GM19023 (cell line): ENCODE measurements around the gene ZNF79.

Experiments
- ATAC-seq: cut with Tn5 transposase; IDR thresholded peaks from one replicate; pipeline ENCODE4 v1.9.1; 2021; ENCODE audit warnings: mild to moderate bottlenecking, moderate library complexity; ENCODE audit not compliant: unreplicated experiment

The ZNF79 gene

DNA sequence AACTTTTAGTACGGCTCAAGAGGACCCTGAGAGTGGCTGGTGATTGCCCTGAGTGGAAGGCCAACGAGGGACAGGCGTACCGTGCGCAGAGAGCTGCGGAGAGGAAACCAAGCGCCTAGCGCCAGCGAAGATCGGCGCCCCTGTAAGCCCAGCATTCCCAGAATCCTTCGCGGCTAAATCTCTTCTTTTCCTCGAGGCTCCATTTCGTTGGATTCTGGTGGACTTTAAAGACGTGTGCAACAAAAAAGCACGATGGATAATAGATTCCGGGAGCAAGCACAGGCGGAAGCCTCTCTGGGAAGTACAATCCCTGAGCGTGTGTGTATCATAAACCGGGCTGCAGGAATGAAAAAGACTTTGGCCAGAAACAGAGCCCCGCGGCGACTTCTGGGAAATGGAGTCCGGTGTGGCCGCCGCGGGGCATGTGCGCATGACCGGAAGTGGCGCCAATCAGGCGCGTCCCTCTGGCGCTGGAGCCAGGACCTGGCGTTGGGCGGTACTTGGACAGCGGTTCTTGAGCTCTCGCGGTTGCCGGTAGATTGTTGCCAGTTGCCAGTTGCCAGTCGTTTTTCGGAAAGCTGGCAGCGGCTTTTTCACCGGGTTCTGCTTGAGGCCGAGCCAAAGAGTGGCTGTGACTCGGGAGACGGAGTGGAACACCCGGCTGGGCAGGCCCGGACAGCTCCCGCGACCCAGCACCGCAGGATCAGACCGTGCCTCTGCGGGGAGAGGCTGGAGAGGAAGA is at the start of gene ZNF79:
Gene ZNF79, plus strand, starts transcription at position 449 of the 742 bp plus-strand sequence. CDS start 406 bp downstream, outside the sequence.
- peak; percentile 87 for ATAC-seq

DNA sequence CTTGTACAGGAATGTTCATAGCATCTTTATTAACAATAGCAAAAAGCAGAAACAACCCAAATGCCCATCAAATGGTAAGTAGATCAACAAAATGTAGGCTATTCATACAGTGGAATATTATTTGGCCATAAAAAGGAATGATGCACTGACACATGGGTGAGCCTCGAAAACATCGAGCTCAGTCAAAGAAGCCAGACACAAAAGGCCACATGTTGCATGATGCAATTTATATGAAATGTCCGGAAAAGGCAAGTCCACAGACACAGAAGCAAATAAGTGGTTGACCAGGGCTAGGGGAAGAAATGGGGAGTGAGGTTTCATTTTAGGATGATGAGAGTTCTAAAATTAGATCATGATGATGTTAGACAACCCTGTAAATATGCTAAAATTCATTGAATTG is 43.7 kb upstream of the ZNF79 start:
- no peak for ATAC-seq

DNA sequence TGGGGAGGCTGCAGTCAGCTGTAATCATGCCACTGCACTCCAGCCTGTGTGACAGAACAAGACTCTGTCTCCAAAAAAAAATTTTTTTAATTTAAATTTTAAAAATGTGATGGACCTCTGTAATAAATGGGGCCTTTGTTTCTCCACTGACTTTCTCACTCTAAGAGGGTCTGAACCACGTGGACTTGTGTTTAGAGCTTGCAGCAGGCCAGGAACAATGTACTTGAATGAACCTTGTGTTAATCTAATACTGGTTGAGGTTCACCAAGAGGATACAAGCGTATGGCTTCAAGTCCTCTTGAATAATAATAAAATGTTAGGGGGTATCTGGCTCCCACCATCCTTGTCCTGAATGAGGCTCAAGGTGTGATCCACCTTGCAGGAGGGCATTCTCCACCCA is 41.6 kb upstream of the ZNF79 start:
- no peak for ATAC-seq

DNA sequence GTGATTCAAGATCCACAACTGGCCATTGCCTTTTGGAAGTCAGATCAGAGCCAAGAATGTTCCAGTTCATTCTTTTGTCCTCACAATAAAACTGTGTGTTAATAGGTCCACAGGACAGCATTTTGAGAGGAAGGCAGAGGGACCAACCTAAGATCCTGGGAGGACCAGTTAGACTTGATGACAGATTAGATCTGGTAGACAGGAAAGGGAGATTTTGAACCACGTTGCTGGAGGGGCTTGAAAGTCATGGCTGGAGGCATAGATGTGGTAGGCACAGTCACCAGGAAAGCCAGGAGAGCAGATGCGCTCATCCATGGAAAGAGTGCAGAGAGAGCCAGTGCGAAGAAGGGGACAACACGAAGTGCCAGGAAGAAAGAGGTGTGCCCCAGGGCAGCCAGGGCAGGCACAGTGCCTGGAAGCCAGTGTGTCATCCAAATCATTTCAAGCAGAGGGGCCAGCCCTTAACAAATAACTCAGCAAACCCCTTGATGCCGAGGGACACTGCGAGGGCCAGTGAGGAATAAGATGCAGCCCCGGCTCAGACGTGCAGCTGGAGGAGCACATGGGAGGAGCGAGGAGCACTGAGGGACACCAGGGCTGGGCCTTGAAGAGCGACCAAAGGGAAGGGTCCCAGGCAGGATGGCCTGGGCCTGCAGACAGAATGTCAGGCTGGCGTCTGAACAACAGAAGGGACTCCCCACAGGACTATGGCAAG is 40.0 kb upstream of the ZNF79 start:
- ATAC-seq, result no peak

DNA sequence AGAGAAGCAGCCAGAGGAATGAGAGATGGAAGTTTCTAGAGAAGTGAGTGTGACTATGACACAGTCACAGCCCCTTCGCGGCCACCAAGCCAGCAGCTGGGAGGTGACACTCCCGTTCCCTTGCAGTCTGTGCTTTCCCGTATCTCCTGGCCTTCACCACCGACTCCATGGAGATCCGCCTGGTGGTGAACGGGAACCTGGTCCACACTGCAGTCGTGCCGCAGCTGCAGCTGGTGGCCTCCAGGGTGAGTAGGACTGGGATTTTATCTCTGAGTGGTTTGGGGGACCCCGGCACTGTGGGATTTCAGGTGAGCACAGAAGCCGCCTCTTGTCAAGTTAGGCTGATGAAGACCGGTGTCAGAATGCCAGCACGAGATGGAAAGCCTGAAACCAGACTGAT is 39.3 kb upstream of the ZNF79 start:
- no peak for ATAC-seq

DNA sequence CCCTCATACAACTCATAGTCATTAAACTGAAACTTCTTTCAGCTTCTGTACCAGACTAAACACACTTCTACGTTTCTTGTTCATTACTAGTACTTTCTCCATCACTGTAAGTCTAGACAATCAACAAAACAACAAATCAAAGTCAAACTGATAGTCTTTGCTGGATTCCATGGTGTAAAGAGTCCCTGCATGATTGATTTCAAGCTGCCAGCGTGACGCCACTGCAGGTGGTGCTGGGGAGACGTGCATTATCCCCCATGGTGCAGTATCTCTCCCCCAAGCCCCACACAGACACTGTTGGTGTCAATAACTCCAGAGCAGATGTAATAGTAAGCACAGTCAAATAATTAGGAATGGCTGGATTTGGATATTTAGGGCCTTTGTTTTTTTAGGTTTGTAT is 37.9 kb upstream of the ZNF79 start:
- no peak for ATAC-seq

DNA sequence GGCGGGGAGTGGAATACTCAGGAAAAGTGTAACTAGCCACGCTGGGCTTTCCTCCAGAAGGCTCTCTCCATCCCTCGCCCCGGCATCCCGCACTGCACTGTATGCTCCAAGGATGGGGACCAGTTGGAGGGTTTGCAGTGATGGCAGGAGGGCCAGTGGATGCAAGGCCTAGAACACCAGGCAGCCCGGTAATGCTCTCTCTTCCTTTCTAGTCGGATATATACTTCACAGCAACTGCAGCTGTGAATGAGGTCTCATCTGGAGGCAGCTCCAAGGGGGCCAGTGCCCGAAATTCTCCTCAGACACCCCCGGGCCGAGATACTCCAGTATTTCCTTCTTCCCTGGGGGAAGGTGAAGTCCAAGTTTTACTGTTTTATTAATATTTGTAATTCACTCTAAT is 37.2 kb upstream of the ZNF79 start:
- ATAC-seq, result no peak

DNA sequence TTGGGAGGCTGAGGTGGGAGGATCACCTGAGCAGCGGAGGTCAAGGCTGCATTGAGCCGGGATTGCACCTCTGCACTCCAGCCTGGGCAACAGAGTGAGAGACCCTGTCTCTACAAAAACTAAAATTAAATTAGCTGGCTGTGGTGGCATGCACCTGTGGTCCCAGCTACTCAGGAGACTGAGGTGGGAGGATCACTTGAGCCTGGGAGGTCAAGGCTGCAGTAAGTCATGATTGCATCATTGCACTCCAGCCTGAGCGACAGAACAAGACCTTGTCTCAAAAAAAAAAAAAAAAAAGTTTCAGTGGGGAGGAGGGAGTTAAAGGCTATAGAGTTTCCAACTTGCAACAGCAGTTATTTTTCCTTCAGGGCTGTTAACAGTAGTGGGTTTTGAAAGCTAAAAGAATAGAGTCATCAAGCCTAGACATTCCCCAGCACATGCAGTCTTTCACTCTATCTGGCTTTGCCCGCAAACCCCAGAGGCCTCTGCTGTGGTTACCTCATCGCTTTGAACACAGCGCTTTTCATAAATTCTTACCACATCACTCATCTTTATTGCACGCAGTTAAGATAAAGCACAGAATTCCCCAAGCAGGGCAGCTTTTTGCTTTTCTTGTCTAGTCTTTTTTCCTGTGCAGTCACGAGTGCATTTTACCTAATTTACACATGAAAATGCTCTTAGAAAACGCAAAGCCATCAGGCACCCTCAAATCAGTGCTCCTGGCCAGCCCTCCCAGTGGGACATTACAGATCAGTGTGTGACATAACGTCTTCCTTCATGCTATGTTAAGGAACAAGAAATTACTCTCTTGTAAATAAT is 35.9 kb upstream of the ZNF79 start:
- ATAC-seq, result peak; percentile 86

DNA sequence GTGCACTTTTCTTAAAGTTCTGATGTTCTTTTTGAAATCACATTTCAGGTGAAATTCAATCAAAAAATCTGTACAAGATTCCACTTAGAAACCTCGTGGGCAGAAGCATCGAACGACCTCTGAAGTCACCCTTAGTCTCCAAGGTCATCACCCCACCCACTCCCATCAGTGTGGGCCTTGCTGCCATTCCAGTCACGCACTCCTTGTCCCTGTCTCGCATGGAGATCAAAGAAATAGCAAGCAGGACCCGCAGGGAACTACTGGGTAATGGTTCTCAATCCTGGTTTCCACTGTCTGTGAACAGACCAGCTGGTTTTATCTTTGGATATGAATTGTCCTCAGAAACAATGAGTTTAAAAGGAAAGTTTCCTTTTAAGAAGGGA is 35.3 kb upstream of the ZNF79 start:
- no peak for ATAC-seq

DNA sequence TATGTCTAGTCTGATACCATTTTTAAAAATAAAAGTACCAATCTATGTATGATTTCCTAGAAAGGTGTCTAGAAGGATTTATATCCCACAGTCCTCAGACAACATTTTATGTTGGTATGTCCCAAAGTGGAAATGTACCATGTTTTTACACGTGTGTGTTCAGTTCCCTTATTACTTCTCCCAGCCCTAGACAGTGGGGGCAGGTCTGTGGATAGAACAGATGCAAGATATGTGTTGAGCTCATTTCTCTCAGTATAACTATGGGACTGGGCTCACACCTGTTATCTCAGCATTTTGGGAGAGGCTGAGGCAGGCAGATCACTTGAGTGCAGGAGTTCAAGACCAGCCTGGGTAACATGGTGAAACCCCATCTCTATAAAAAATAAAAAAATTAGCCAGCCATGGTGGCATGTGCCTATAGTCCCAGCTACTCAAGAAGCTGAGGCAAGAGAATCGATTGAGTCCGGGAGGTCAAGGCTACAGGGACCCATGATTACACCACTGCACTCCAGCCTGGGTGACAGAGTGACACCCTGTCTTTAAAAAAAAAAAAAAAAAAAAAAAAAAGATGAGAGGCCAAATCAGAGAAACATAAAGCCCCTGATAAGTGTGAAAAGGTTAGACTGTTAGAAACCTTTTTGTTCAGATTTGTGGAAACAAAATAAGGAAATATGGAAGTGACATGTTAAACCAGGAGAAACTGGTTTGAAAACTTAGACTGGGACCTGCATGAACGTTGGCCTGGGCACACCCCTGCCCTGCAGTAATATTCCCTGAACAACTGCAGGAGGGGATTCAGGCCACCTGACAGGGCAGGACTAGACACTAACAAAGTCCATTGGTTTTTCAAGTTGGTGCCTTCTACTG is 34.6 kb upstream of the ZNF79 start:
- ATAC-seq, result no peak

DNA sequence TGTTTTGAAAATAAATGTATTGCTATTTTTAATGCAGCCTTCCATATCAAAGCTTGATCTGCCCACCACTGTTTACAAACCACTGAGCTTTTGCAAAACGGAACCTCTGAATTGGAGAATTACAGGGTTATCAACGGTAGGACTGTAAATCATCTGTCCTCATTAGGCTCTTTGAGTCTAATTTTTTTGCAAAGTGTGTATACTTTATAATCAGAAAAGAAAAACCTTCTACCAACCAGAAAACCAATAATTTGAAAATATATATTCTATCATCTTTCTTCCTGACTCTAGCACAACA is 34.0 kb upstream of the ZNF79 start:
- no peak for ATAC-seq

DNA sequence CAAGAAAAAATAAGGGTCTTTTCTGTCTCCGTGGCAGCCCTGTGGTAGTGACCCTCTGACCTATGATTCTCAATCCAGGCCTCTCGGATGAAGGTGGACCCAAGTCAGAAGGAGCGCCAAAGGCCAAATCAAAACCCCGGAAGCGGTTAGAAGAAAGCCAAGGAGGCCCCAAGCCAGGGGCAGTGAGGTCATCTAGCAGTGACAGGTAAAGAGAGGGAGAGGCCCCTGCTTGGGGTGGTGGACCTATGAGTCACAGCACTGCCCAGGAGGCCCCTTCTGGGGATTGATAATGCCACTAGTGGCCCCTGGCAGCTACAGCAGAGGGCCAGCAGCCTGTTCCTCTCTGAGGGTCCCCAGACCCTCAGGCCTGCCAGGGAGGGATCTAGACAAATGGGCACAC is 33.6 kb upstream of the ZNF79 start:
- ATAC-seq, result no peak

DNA sequence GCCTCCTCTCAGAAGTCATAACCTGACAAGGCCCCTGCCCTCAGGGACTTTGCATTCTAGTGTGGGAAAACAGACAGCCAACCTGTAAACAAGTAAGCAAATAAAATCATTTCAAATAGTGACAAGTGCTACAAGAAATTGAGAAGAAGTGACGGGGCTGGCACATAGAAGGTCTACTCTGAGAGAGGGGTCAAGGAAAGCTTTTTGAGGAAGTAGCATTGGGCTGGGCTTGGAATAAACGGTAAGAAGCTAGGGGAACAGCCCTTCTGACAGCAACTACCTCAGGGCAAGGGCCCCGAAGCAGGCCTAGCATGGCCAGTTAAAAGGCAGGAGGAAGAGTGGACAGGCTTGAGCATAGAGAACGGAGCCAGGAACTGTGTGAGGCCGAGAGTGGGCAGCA is 32.0 kb upstream of the ZNF79 start:
- ATAC-seq, result no peak

DNA sequence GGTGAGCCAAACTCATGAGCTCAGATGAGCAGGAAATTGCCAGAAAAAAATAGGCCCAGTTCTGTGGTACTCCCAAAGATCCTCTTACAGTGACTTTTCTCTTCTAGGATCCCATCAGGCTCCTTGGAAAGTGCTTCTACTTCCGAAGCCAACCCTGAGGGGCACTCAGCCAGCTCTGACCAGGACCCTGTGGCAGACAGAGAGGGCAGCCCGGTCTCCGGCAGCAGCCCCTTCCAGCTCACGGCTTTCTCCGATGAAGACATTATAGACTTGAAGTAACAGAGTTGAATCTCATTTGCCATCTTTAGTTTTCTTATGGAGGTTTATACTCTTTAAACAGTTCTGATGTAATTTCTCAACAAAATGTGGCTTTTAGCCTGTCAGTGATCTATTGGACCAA is 31.2 kb upstream of the ZNF79 start:
- ATAC-seq, result no peak

DNA sequence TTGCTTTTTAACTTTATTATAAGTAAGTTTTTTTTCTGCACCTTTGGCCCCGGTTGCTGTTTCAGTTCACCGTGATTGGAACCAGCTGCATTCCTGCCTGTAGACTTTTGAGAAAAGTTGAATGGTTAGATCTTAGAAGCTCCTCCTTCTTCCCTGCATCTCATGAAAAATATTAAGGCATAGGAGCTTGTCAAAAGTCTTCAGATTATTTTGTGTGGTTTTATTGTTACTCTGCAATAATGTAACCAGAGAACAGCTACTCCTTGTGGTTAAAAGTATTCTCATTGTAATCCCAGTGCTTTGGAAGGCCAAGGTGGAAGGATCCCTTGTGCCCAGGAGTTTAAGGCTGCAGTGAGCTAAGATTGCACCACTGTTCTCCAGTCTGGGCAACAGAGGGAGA is 30.5 kb upstream of the ZNF79 start:
- no peak for ATAC-seq

DNA sequence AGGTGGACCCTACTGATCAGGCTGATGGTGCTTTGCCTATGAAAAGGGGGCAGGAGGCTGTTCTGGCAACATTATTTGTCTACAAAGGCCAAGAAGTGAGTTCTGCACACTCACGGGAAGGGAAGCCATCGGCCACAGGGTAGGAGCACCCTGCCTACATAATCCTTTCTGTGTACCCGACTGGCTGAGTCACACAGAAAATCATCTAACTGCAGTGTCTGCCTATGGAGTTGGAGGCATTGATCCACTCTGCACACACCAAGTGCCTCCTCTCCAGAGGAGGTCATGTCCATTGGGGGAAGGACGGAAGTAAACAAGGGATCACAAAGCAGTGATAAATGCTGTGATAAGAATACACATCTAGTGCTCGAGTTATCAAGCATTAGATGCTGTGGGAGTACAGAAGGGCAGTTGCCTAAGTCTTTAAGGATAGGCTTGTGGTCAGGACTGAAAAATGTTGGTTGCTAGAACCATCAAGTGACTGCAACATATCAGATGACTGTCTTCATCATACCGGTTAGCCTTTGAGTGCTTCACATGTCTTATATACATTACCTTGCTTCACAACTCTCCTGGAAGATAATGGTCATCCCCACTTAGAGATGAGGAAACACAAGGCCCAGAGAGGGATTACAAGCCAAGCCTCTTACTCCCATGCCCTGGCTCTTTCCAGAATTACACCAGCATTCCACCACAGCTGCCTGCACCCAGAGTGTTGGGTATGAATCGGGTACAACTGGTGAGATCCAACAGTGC is 28.5 kb upstream of the ZNF79 start:
- no peak for ATAC-seq

DNA sequence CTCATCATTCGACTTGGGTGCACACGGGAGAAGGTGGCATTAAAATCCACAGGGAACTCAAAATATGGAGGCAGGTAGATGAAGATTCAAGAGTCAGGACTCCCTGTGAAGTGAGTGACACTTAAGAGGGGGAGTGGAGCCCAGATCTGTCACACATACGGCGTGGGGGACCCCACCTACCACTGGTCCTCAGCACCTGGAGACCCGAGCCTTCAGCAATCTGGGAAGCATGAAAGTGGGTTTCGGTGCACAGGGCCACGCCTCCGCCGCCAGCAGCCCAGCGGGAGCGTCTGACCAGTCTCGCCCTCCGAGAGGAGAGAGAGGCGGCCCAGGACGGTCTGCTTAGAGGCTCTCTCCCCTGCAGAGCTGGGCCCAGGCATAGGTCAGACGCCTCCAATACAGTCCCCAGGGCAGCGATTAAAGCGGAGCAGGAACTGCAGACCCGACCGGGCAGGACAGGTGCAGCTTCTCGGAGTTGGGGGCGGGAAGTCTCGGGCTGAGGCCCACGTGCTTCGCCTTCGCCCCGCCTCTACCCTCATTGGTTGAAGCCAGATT is 27.9 kb upstream of the ZNF79 start:
- ATAC-seq, result no peak

DNA sequence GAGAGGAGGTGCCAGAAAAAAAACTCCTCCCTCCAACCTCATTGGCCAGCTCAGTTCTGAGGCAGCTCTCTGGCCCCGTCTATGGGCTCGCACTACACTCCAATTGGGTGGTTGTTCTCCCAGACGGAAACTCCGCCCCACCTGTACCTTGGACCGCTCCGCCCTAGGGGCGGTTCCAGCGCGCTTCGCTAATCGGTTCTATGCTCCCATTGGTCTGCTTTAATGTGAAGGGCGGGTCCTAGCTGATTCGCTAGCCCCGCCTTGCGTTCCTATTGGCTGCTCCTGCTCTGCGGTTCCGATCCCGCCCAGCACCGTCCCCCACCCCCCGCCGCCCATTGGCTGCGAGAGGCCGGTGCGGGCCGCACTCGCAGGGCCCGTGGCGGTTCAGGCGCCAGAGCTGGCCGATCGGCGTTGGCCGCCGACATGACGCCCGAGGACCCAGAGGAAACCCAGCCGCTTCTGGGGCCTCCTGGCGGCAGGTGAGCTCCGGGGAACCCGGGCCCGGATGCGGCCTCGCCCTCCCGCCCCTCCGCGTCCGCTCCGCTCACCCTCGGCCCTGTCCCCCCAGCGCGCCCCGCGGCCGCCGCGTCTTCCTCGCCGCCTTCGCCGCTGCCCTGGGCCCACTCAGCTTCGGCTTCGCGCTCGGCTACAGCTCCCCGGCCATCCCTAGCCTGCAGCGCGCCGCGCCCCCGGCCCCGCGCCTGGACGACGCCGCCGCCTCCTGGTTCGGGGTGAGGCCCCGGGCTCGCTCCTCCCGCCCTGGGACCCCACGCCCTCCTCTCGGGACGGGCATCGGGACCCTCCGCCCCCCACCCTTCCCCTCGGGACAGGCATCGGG is 27.2 kb upstream of the ZNF79 start, which contains the start of gene SLC2A8:
Gene SLC2A8, plus strand, starts transcription at position 362 of the 838 bp plus-strand sequence. Its CDS starts 62 bp downstream, at position 424.
- peak; percentile 96 for ATAC-seq
